B cell (primary cell): ENCODE measurements around the gene LCN1. TPM values are rescaled to one million over a fixed set of nuclear protein-coding genes. Genes with fewer than 3 reads are reported as not detected.
"Not testable (repeated sequence)": the region's sequence is repeated elsewhere in the genome, so short reads cannot be mapped to it uniquely, and the experiment has no call there.

ENCODE experiments used
- ATAC-seq: fragments of 200-7000 bp; cut with Tn5 transposase; one replicate; pipeline ENCODE4 v1.10.0; 2021; ENCODE audit warnings: low read depth, mild to moderate bottlenecking, moderate number of reproducible peaks, moderate library complexity
- CTCF ChIA-PET: fragments of 350-600 bp; sonication (Branson Sonifier 250); formaldehyde crosslinking; loops from one replicate; lab custom pipeline; 2021; ENCODE audit warnings: antibody characterized with exemption, inconsistent platforms; lab: Charles Lee
- POLR2A ChIA-PET: fragments of 350-600 bp; sonication (Branson Sonifier 250); formaldehyde crosslinking; loops from one replicate; lab custom pipeline; 2021; ENCODE audit warnings: antibody characterized with exemption; lab: Charles Lee
- DNase-seq: peaks from one replicate; pipeline ENCODE4 v3.0.0; 2013
- H2AFZ ChIP-seq: 2 replicates; pipeline ENCODE4 v1.6.1; 2012; ENCODE audit warnings: mild to moderate bottlenecking, low read depth, low read length; ENCODE audit not compliant: insufficient read depth, poor library complexity, severe bottlenecking
- H3K27ac ChIP-seq, 2 donors: 1 replicate in 1 of 2; 2 replicates in 1 of 2; pipeline ENCODE4 v1.5.1; 2012 to 2013; ENCODE audit warnings: low read length in 2 of 2, mild to moderate bottlenecking in 2 of 2, moderate library complexity in 1 of 2
- H3K27me3 ChIP-seq, 4 experiments: fragments of 200-600 bp in 1 of 4; sonication (generic) in 1 of 4; replicated peaks in 1 of 4; 1 replicate in 2 of 4; 2 replicates in 2 of 4; pipeline versions ENCODE4 v1.6.1 to v1.7.0; 2013 to 2016; ENCODE audit warnings: low read length in 3 of 4, mild to moderate bottlenecking in 2 of 4, mixed read lengths in 1 of 4, moderate library complexity in 1 of 4; ENCODE audit not compliant: insufficient read depth in 4 of 4, control insufficient read depth in 3 of 4; ENCODE audit errors: control extremely low read depth in 1 of 4
- H3K36me3 ChIP-seq, 2 experiments: replicated peaks in 1 of 2; 1 replicate in 1 of 2; 2 replicates in 1 of 2; pipeline versions ENCODE4 v1.6.1 to v1.7.1; 2013; ENCODE audit warnings: low read length in 1 of 2; ENCODE audit not compliant: insufficient read depth in 2 of 2, control insufficient read depth in 1 of 2; ENCODE audit errors: control extremely low read depth in 1 of 2, extremely low read depth in 1 of 2
- H3K4me1 ChIP-seq, 2 donors: fragments of 200-600 bp in 1 of 2; sonication (generic) in 1 of 2; 1 replicate in 1 of 2; 2 replicates in 1 of 2; pipeline versions ENCODE4 v1.5.1 to v1.6.1; 2013 to 2017; ENCODE audit warnings: low read length in 2 of 2; ENCODE audit not compliant: control insufficient read depth in 2 of 2, insufficient read depth in 2 of 2
- H3K4me2 ChIP-seq: replicated peaks from 2 replicates; pipeline ENCODE3; 2012; ENCODE audit warnings: mild to moderate bottlenecking, low read depth, low read length; ENCODE audit not compliant: poor library complexity, severe bottlenecking
- H3K4me3 ChIP-seq, 5 experiments: fragments of 200-600 bp in 1 of 5; sonication (generic) in 1 of 5; 1 replicate in 3 of 5; 2 replicates in 2 of 5; pipeline versions ENCODE4 v1.5.1 to v1.7.0; 2011 to 2016; ENCODE audit warnings: low read length in 4 of 5, mild to moderate bottlenecking in 4 of 5, low read depth in 2 of 5, control low read depth in 1 of 5, moderate library complexity in 1 of 5; ENCODE audit not compliant: insufficient read depth in 1 of 5; ENCODE audit errors: control extremely low read depth in 1 of 5, extremely low read depth in 1 of 5
- H3K79me2 ChIP-seq: fragments of 200-600 bp; sonication (generic); one replicate; pipeline ENCODE4 v1.6.0; 2016; ENCODE audit warnings: low read length; ENCODE audit not compliant: control insufficient read depth, insufficient read depth
- H3K9ac ChIP-seq: fragments of 200-600 bp; sonication (generic); 2 replicates; pipeline ENCODE4 v1.6.1; 2017; ENCODE audit warnings: mild to moderate bottlenecking, low read length, moderate library complexity
- H3K9me3 ChIP-seq, 3 donors: one replicate each; pipeline versions ENCODE4 v1.6.1 to v1.7.1; 2013; ENCODE audit warnings: low read length in 2 of 3; ENCODE audit not compliant: control insufficient read depth in 2 of 3, insufficient read depth in 1 of 3; ENCODE audit errors: control extremely low read depth in 1 of 3
- H4K20me1 ChIP-seq: 2 replicates; pipeline ENCODE4 v1.6.0; 2012; ENCODE audit warnings: mild to moderate bottlenecking, low read length; ENCODE audit not compliant: insufficient read depth, control insufficient read depth, poor library complexity, severe bottlenecking
- H3K27ac Mint-ChIP-seq: one replicate; pipeline ENCODE4 v1.8.0; 2021; ENCODE audit warnings: mixed read lengths
- H3K27me3 Mint-ChIP-seq: one replicate; pipeline ENCODE4 v1.8.0; 2021; ENCODE audit warnings: mixed read lengths
- H3K4me1 Mint-ChIP-seq: one replicate; pipeline ENCODE4 v1.8.0; 2021; ENCODE audit warnings: mixed read lengths
- H3K4me3 Mint-ChIP-seq: one replicate; pipeline ENCODE4 v1.8.0; 2021; ENCODE audit warnings: mixed read lengths
- H3K9me3 Mint-ChIP-seq: one replicate; pipeline ENCODE4 v1.8.0; 2022; ENCODE audit warnings: mixed read lengths; ENCODE audit not compliant: insufficient read depth
- CTCF ChIP-seq: fragments of 200-600 bp; IDR thresholded peaks from one replicate; pipeline ENCODE4 v1.8.0; 2022; ENCODE audit warnings: antibody characterized with exemption, mild to moderate bottlenecking
- EZH2 ChIP-seq: IDR thresholded peaks from 2 replicates; pipeline ENCODE4 v1.6.1; 2012; ENCODE audit warnings: borderline replicate concordance, low read depth, mild to moderate bottlenecking, moderate library complexity, low read length; ENCODE audit not compliant: insufficient read depth, poor library complexity, severe bottlenecking
- WGBS: methylation state at CpG from one replicate; pipeline ENCODE4 v1.1.5; 2013; ENCODE audit warnings: missing lambda C conversion rate; ENCODE audit not compliant: insufficient coverage; 5-methylcytosine and 5-hydroxymethylcytosine counted together
- intact Hi-C: fragments of 100-400 bp; cut with micrococcal nuclease; formaldehyde crosslinking; loops from one replicate; pipeline ENCODE4 v1.10.0; 2022
- polyA plus RNA-seq: library from polyadenylated mRNA; depleted of rRNA; stranded (reverse); fragments of >200 nt; gene quantifications from 2 replicates; pipeline ENCODE4 v1.2.3, GENCODE V29; 2012
- total RNA-seq, 2 donors: library from RNA; stranded (reverse); fragments of 120-200 nt in 1 of 2; gene quantifications; 1 replicate in 1 of 2; 2 replicates in 1 of 2; pipeline versions ENCODE4 v1.2.3 to v1.2.4, GENCODE V29; 2013 to 2022

LCN1 gene
- total and polyA plus RNA-seq, 2 donors (not counting 1 experiment from before 2014, with no cell fraction given) = not detected

GRCh38 chr9:135546792-135547617 lies 25.8 kb downstream of the LCN1 start:
- H3K4me1 Mint-ChIP-seq, H3K4me3 ChIP-seq, H3K27me3 ChIP-seq, H3K4me2 ChIP-seq, ATAC-seq, H3K9ac ChIP-seq, H3K9me3 Mint-ChIP-seq, H3K27ac ChIP-seq, DNase-seq, intact Hi-C loops, CTCF ChIA-PET, H3K79me2 ChIP-seq, H3K27ac Mint-ChIP-seq, H3K4me3 Mint-ChIP-seq, H4K20me1 ChIP-seq, POLR2A ChIA-PET, H3K36me3 ChIP-seq, H3K9me3 ChIP-seq, H3K4me1 ChIP-seq, H2AFZ ChIP-seq: not testable (repeated sequence)
- peaks cover 12% of the 10 kb centered on the region for H3K27me3 Mint-ChIP-seq
- WGBS = 83% methylated on average over 16 of the region's 21 CpGs

GRCh38 chr9:135547756-135548736 lies 26.8 kb downstream of the LCN1 start:
- no peaks in the 10 kb centered on the region for H3K27me3 ChIP-seq
- H3K4me3 ChIP-seq = no peak overlapping the region
- H3K9me3 Mint-ChIP-seq = no peaks in the 10 kb centered on the region
- no peak overlapping the region for H3K27ac Mint-ChIP-seq
- no peaks in the 10 kb centered on the region for H3K4me1 ChIP-seq
- no peak overlapping the region for H3K27ac ChIP-seq
- H3K4me3 Mint-ChIP-seq = no peak overlapping the region
- no peaks in the 10 kb centered on the region for H3K79me2 ChIP-seq
- ChIA-PET CTCF (interaction anchor here (0.7 kb wide), 1 partner anchor 19 kb away, joined by 3 read pairs; no protein-coding TSS in a partner anchor), POLR2A (no interaction called here)
- H3K9ac ChIP-seq = no peak overlapping the region
- TF ChIP-seq CTCF = no peak
- no peak for TF ChIP-seq EZH2
- H2AFZ ChIP-seq = no peak overlapping the region
- H4K20me1 ChIP-seq = no peaks in the 10 kb centered on the region
- DNase-seq (no peak), ATAC-seq (no peak)
- H3K36me3 ChIP-seq = no peaks in the 10 kb centered on the region
- H3K27me3 Mint-ChIP-seq = peaks cover 9% of the 10 kb centered on the region
- intact Hi-C loops = no loop called here
- H3K4me2 ChIP-seq = no peak overlapping the region
- H3K4me1 Mint-ChIP-seq = no peaks in the 10 kb centered on the region
- 81% methylated on average over 28 of the region's 28 CpGs for WGBS
- H3K9me3 ChIP-seq = peaks cover 0 to 3% (median 0%) of the 10 kb centered on the region in 3 donors

- intact Hi-C loops, H3K27ac Mint-ChIP-seq, H3K4me1 Mint-ChIP-seq, H3K4me2 ChIP-seq, H3K36me3 ChIP-seq, H3K9me3 Mint-ChIP-seq, H3K4me3 Mint-ChIP-seq, ATAC-seq, H3K27ac ChIP-seq, H2AFZ ChIP-seq, H3K79me2 ChIP-seq, DNase-seq, H3K9ac ChIP-seq, H3K27me3 ChIP-seq, H4K20me1 ChIP-seq, CTCF ChIA-PET, H3K4me3 ChIP-seq, H3K4me1 ChIP-seq, H3K9me3 ChIP-seq, POLR2A ChIA-PET, H3K27me3 Mint-ChIP-seq: not testable (repeated sequence)
- WGBS = 90% methylated on average over 21 of the region's 28 CpGs
Measured at GRCh38 chr9:135549478-135550343, 28.5 kb downstream of the LCN1 start.
